Measurements from ENCODE around the gene IGSF1. TPM values are rescaled to one million over a fixed set of nuclear protein-coding genes. Genes with fewer than 3 reads are reported as not detected.

Gene IGSF1
- total and polyA plus RNA-seq, 2 of the 4 experiments (the other 2 are of a cell fraction), result not detected

GRCh38 chrX:131237363-131237762 is 51.7 kb downstream of the IGSF1 start:
- Histone ChIP-seq H3K79me1 (ENCODE audit: low read depth in 1 of 2, low read length in 2 of 2) (no peaks in the 10 kb centered on the region), H3K9me3 (ENCODE audit: control insufficient read depth, insufficient read depth, low read length) (peaks cover 4% of the 10 kb centered on the region; the same call in 1 of the 2 replicates), H3K4ac (ENCODE audit: low read depth, low read length) (no peak overlapping the region), H2BK5ac (ENCODE audit: low read depth, low read length, poor library complexity, severe bottlenecking) (no peak overlapping the region), H3K56ac (ENCODE audit: extremely low read depth, insufficient read depth, low read length) (no peak overlapping the region), H3K27ac (ENCODE audit: insufficient read depth, low read length) (no peak overlapping the region), H3K4me1 (ENCODE audit: control insufficient read depth, insufficient read depth, low read length) (no peaks in the 10 kb centered on the region), H4K20me1 (ENCODE audit: insufficient read depth, low read length) (no peaks in the 10 kb centered on the region), H4K8ac (ENCODE audit: low read depth in 2 of 2, low read length in 2 of 2) (no peak overlapping the region), H3K27me3 (ENCODE audit: control insufficient read depth, insufficient read depth, low read length) (peaks cover 4% of the 10 kb centered on the region; the same call in 1 of the 2 replicates), H3K23ac (ENCODE audit: low read depth, low read length) (no peak overlapping the region), H2AFZ (replicated peaks; ENCODE audit: low read length, poor library complexity) (no peak overlapping the region), H3K4me2 (ENCODE audit: low read depth, low read length) (no peak overlapping the region), H4K91ac (ENCODE audit: insufficient read depth, low read depth, low read length) (no peak overlapping the region), H2BK20ac (ENCODE audit: low read depth, low read length) (no peak overlapping the region), H3K4me3 (ENCODE audit: insufficient read depth, low read depth, low read length) (no peak overlapping the region), H2AK5ac (ENCODE audit: low read depth, low read length) (no peak overlapping the region), H3K9ac (ENCODE audit: low read depth, low read length) (no peak overlapping the region), H3K36me3 (ENCODE audit: control insufficient read depth, insufficient read depth, low read length) (no peaks in the 10 kb centered on the region), H2BK15ac (ENCODE audit: low read depth, low read length) (no peak overlapping the region), H3K18ac (ENCODE audit: low read depth, low read length) (no peak overlapping the region), H2BK120ac (ENCODE audit: low read depth, low read length) (no peak overlapping the region), H2AK9ac (replicated peaks; ENCODE audit: low read depth, low read length, poor library complexity) (no peak overlapping the region), H3K14ac (replicated peaks; ENCODE audit: low read depth, low read length) (no peak overlapping the region), H4K5ac (ENCODE audit: low read depth, low read length) (no peak overlapping the region), H3K9me1 (ENCODE audit: insufficient read depth, low read length) (no peaks in the 10 kb centered on the region)
- intact Hi-C loops (cut with micrococcal nuclease), result no loop called here
- DNase-seq (no peak), ATAC-seq (ENCODE audit: low read depth) (no peak)
- no peak for TF ChIP-seq MAFK (IDR thresholded peaks at IDR 0.05; ENCODE audit: low read depth, low read length)
- no peak for TF ChIP-seq MAZ (IDR thresholded peaks at IDR 0.05; ENCODE audit: borderline replicate concordance, low read depth, low read length)
- TF ChIP-seq USF2 (IDR thresholded peaks at IDR 0.05; ENCODE audit: low read depth, low read length), result no peak
- TF ChIP-seq RCOR1 (IDR thresholded peaks at IDR 0.05; ENCODE audit: insufficient replicate concordance, low read length), result no peak
- no peak for TF ChIP-seq BHLHE40 (IDR thresholded peaks at IDR 0.05; ENCODE audit: low read depth, low read length)
- no peak for TF ChIP-seq ELK1 (IDR thresholded peaks at IDR 0.05; ENCODE audit: borderline replicate concordance, low read depth, low read length)
- TF ChIP-seq CHD1 (IDR thresholded peaks at IDR 0.05; ENCODE audit: low read depth, low read length), result no peak
- no peak for TF ChIP-seq NFE2L2 (IDR thresholded peaks at IDR 0.05; ENCODE audit: low read depth, low read length)
- no peak for TF ChIP-seq CTCF (conservative IDR thresholded peaks at IDR 0.05; ENCODE audit: low read depth, low read length)
- no peak for TF ChIP-seq POLR2A (IDR thresholded peaks at IDR 0.05; ENCODE audit: low read depth, low read length)
- no peak for TF ChIP-seq MXI1 (IDR thresholded peaks at IDR 0.05; ENCODE audit: borderline replicate concordance, low read depth, low read length)
- TF ChIP-seq SMC3 (IDR thresholded peaks at IDR 0.05; ENCODE audit: low read depth, low read length), result no peak
- TF ChIP-seq RAD21 (IDR thresholded peaks at IDR 0.05; ENCODE audit: low read length), result no peak
- TF ChIP-seq CEBPB (IDR thresholded peaks at IDR 0.05; ENCODE audit: low read depth, low read length), result no peak
- no peak for TF ChIP-seq FOS (IDR thresholded peaks at IDR 0.05; ENCODE audit: low read depth, low read length)
- no peak for TF ChIP-seq RFX5 (IDR thresholded peaks at IDR 0.05; ENCODE audit: low read depth, low read length)
- BruUV-seq (replicated peaks), result no TSS peak
- WGBS, 2 experiments (ENCODE audit: extremely low coverage in 2 of 2, insufficient read length in 1 of 2), result no CpG with 5 or more reads among the region's 2 CpGs
- POLR2A ChIA-PET (ENCODE audit: unreplicated experiment), result no interaction called here
- CTCF ChIA-PET, result no interaction called here
- in situ Hi-C loops (cut with MboI; ENCODE audit: low sequenced_read_pairs), result no loop called here
- dilution Hi-C loops (cut with HindIII; ENCODE audit: low sequenced_read_pairs, unreplicated experiment), result no loop called here

Measured in IMR-90 (cell line).